Activated CD8-positive, alpha-beta T cell treated with anti-CD3 and anti-CD28 coated beads, Interleukin-2, amount 10 ng/mL, durations not matched to agents 7 days and 5 days (primary cell): Measurements from ENCODE around the gene GTF2IRD2. TPM values are rescaled to one million over a fixed set of nuclear protein-coding genes. Genes with fewer than 3 reads are reported as not detected.
"Not testable (repeated sequence)": the region's sequence is repeated elsewhere in the genome, so short reads cannot be mapped to it uniquely, and the experiment has no call there.

Source experiments
- ATAC-seq: fragments of 150-1000 bp; cut with Tn5 transposase; one replicate; pipeline ENCODE4 v1.10.0; 2021; ENCODE audit warnings: moderate library complexity
- CTCF ChIA-PET: fragments of 350-600 bp; sonication (Branson Sonifier 250); formaldehyde crosslinking; loops from one replicate; lab custom pipeline; 2021; ENCODE audit warnings: antibody characterized with exemption; lab: Charles Lee
- POLR2A ChIA-PET: fragments of 350-600 bp; sonication (Branson Sonifier 250); formaldehyde crosslinking; loops from one replicate; lab custom pipeline; 2021; ENCODE audit warnings: antibody characterized with exemption; lab: Charles Lee
- DNase-seq: peaks from one replicate; pipeline ENCODE4 v3.0.0-alpha.2; 2020
- H3K27ac Mint-ChIP-seq: one replicate; pipeline ENCODE4 v1.8.0; 2021; ENCODE audit warnings: mild to moderate bottlenecking, mixed read lengths
- H3K27me3 Mint-ChIP-seq: one replicate; pipeline ENCODE4 v1.8.0; 2021; ENCODE audit warnings: low read depth, mixed read lengths
- H3K36me3 Mint-ChIP-seq: one replicate; pipeline ENCODE4 v1.8.0; 2021; ENCODE audit warnings: low read depth, mixed read lengths
- H3K4me1 Mint-ChIP-seq: one replicate; pipeline ENCODE4 v1.8.0; 2021; ENCODE audit warnings: low read depth, mixed read lengths
- H3K4me3 Mint-ChIP-seq: one replicate; pipeline ENCODE4 v1.8.0; 2021; ENCODE audit warnings: mild to moderate bottlenecking, mixed read lengths
- H3K9me3 Mint-ChIP-seq: one replicate; pipeline ENCODE4 v1.8.0; 2022; ENCODE audit warnings: mixed read lengths; ENCODE audit not compliant: insufficient read depth
- total RNA-seq, 2 experiments: library from RNA; stranded (reverse); gene quantifications; one replicate each; pipeline ENCODE4 v1.2.3, GENCODE V29; 2021

The GTF2IRD2 gene
- 10 to 100 TPM in 1 of 2 experiments, 1 to 10 TPM in 1; 8.3 to 10.8 TPM for total RNA-seq

DNA sequence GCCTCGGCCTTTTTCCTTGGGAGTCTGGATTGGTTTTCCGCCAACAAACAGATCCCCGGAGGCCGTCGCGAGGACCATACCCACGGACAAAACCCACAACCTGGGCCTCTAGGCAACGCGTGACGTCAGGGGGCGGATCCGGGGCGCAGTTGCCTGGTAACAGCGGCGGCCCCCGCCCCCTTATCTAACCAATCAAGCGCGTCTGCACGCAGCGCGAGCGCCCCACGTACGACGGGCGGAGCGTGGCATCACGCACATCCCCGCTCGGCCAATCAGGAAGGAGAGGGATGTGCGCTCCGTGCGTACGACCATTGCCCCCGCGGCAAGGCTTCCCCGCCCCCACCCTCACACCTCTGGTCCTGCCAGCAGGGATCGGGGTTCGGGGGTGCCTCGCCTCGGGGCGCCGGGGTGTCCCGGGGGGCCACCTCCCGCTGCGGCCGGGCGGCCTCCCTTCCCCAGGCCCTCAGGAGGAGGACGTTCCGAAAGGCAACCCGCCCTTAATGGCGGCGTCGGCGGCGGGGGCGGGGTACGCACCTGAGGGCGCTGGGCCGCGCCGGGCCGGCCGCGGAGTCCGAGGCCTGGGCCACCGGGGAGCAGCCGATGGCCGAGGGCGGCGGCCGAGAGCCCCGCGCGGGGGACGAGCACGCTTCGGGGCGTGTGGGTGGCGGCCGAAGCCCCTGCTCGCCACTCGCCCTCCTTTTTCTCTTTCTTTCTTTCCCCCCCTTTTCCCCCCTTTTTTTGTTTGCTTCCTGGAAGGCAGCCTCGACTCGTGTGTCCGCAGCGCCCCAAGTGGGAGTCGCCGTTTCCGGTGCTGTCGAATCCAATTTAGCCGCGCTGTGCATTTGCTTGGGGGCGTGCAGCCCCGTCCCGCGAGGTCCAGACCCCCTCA, at the start of gene GTF2IRD2:
TSS of gene GTF2IRD2 (minus strand) at position 773 of the 889 bp plus-strand sequence. CDS start 15,227 bp downstream, outside the sequence.
- DNase-seq, H3K4me1 Mint-ChIP-seq, CTCF ChIA-PET, H3K27me3 Mint-ChIP-seq, H3K36me3 Mint-ChIP-seq, POLR2A ChIA-PET, H3K9me3 Mint-ChIP-seq: not testable (repeated sequence)
- peak within 1 kb of the TSS; percentile 72 for H3K27ac Mint-ChIP-seq
- ATAC-seq, result peak; percentile 91
- H3K4me3 Mint-ChIP-seq, result peak within 1 kb of the TSS; percentile 56

DNA sequence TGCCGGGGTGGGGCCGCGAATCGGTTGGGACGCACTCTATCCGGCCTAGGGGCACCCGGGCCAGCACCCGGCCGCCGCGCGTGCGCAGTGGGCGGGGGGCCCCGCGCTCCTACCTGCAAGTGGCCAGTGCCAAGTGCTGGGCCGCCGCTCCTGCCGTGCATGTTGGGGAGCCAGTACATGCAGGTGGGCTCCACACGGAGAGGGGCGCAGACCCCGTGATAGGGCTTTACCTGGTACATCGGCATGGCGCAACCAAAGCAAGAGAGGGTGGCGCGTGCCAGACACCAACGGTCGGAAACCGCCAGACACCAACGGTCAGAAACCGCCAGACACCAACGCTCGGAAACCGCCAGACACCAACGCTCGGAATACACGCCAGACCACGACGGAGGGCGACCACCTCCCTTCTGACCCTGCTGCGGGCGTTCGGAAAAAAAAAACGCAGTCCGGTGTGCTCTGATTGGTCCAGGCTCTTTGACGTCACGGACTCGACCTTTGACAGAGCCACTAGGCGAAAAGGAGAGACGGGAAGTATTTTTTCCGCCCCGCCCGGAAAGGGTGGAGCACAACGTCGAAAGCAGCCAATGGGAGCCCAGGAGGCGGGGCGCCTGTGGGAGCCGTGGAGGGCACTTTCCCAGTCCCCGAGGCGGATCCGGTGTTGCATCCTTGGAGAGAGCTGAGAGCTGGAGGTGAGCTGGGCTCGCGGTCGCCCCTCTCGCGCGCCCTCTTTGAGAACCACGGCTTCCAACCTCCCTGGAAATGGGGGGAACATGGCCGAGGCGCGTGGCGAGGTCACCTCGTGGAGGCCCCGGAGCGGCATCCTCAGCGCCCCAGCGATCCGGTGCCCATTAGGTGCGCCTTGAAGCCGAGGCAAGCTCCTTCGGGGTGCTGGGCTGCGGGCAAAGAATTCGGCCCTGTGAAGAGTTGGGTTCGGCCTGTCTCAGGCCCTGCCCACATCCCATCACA, 39.0 kb upstream of the GTF2IRD2 start:
- POLR2A ChIA-PET, H3K9me3 Mint-ChIP-seq, H3K36me3 Mint-ChIP-seq, CTCF ChIA-PET, H3K4me1 Mint-ChIP-seq, H3K27me3 Mint-ChIP-seq: not testable (repeated sequence)
- DNase-seq (peak; percentile 70), ATAC-seq (peak; percentile 85)
- Mint-ChIP-seq H3K27ac (peak overlapping the region; percentile 83), H3K4me3 (peak overlapping the region; percentile 70)

DNA sequence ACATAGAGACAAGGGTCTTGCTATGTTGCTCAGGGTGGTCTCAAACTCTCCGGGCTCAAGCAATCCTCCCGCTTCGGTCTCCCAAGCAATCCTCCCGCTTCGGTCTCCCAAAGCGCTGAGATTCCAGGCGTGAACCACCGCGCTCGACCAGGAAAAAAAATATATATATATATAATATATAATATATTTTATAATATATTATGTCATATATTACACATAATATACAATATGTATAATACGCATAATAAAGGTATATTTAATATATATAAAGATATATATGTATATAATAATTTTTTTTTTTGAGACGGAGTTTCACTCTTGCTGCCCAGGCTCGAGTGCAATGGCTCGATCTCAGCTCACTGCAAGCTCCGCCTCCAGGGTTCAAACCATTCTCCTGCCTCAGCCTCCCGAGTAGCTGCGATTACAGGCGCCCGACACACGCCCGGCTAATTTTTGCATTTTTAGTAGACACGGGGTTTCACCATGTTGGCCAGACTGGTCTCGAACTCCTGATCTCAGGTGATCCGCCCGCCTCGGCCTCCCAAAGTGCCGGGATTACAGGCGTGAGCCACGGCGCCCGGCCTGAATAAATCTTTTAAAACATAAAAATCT, 38.2 kb upstream of the GTF2IRD2 start:
- H3K27ac Mint-ChIP-seq, H3K36me3 Mint-ChIP-seq, H3K27me3 Mint-ChIP-seq, DNase-seq, CTCF ChIA-PET, H3K4me1 Mint-ChIP-seq, H3K9me3 Mint-ChIP-seq, POLR2A ChIA-PET: not testable (repeated sequence)
- peak overlapping the region; percentile 49 for H3K4me3 Mint-ChIP-seq
- peak; percentile 40 for ATAC-seq

DNA sequence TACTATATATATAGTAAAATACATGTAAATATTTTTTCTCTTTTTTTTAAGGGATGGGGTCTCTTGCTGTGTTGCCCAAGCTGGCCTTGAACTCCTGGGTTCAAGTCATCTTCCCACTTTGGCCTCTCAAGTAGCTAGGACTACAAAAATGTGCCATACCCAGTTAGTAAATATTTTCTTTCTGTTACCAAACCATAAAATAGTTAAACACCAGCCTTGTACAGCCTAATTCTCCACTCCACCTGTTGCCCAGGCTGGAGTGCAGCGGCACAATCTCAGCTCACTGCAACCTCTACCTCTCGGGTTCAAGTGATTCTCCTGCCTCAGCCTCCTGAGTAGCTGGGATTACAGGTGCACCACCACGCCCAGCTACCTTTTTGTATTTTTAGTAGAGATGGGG, 33.9 kb upstream of the GTF2IRD2 start:
- H3K9me3 Mint-ChIP-seq, CTCF ChIA-PET, H3K36me3 Mint-ChIP-seq, ATAC-seq, H3K27ac Mint-ChIP-seq, H3K27me3 Mint-ChIP-seq, H3K4me1 Mint-ChIP-seq, H3K4me3 Mint-ChIP-seq, POLR2A ChIA-PET, DNase-seq: not testable (repeated sequence)

DNA sequence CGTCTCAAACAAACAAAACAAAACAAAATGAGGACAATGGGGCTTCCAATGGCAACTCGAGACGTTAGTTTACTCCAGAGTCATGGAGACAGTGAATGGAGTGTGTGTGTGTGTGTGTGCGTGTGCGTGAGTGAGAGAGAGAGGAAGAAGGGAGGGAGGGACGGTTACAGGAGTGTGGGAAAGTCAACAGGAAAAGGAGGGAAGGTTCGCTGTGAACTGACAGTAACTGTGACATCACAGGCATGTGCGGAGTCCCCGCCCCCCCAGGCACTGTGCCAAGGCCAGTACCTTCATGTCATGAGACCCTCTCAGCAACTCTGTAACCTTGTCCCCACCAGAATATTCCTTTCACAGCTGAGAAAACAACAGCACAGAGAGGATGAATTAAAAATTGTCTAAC, 30.7 kb upstream of the GTF2IRD2 start:
- POLR2A ChIA-PET, H3K9me3 Mint-ChIP-seq, DNase-seq, H3K36me3 Mint-ChIP-seq, H3K4me3 Mint-ChIP-seq, H3K27me3 Mint-ChIP-seq, CTCF ChIA-PET, ATAC-seq, H3K4me1 Mint-ChIP-seq, H3K27ac Mint-ChIP-seq: not testable (repeated sequence)

DNA sequence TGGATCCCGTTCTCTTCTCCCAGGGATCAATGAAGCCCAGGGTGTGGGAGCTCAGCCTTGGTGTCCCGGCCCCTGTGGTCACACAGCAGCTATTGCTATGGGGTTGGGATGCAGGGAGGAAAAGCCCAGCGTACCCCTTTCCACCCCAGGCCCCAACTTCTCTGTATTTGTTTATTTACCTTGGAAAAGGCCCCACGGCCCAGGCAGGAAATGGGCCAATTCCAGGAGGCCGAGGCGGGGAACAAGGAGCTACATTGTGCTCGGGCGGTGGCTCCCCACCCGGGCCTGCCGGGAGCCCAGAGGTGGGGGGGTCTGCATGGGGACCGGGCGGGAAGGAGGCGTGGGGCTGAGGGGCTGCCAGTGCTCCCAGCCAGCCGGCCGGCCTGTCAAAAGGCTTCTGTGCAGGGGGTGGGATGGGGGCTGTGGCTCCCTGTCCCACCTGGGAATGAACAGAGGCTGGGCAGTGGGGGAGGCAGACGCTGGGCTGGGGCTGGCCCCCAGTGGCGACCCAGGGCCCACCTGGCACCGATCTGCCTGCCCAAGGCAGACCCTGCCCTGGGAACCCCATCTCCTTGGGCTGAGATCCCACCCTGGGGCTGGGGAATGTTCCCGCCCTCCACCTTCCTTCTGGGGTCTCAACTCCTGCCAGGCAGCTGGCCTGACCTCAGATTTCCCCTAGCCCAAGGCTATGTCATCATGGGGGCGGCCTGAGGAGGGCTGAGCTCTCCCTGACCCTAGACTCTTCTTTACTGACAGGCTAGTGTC, 23.5 kb upstream of the GTF2IRD2 start:
- POLR2A ChIA-PET, H3K9me3 Mint-ChIP-seq, DNase-seq, H3K4me1 Mint-ChIP-seq, H3K36me3 Mint-ChIP-seq, H3K4me3 Mint-ChIP-seq, H3K27me3 Mint-ChIP-seq, H3K27ac Mint-ChIP-seq, CTCF ChIA-PET: not testable (repeated sequence)
- ATAC-seq, result peak; percentile 33

DNA sequence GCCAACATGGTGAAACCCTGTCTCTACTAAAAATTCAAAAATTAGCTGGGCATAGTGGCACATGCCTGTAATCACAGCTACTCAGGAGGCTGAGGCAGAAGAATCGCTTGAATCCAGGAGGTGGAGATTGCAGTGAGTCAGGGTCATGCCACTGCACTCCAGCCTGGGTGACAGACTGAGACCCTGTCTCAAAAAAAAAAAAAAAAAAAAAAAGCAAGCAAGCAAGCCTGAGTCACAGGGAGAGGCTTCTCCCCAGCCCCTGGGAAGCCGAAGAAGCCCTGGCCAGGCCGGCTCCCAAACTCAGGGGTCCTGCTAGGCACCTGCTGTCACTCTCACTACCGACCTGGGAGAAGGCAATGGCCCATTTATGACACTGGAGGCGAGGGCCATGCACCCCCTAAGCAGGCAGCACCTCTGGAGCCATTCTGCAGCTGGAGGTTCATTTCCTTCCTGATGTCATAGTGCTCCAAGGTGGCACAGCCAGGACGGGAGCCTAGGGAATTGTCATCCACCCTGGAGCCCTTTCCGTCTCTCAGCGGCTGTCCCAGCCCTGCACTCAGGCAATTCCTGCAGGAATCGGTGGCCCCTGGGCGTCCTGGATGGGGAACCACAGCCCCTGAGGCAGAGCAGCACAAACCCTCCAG, 22.8 kb upstream of the GTF2IRD2 start:
- H3K4me1 Mint-ChIP-seq, POLR2A ChIA-PET, H3K27me3 Mint-ChIP-seq, ATAC-seq, CTCF ChIA-PET, H3K36me3 Mint-ChIP-seq, H3K9me3 Mint-ChIP-seq, DNase-seq, H3K4me3 Mint-ChIP-seq, H3K27ac Mint-ChIP-seq: not testable (repeated sequence)

DNA sequence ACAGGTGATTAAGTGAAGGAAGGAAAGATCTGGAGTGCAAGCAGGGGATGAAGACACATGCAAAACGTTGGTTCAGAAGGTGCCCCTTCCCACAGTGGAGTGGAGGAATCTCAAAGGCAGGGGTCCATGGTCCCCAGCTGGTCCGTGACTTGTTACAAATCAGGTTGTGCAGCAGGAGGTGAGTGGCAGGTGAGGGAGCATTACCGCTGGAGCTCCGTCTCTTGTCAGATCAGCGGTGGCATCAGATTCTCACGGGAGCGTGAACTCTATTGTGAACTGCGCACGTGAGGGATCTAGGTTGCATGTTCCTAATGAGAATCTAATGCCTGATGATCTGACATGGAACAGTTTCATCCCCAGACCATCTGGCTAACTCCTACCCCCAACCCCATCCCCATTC, 21.1 kb upstream of the GTF2IRD2 start:
- H3K27me3 Mint-ChIP-seq, DNase-seq, H3K4me3 Mint-ChIP-seq, H3K27ac Mint-ChIP-seq, H3K9me3 Mint-ChIP-seq, H3K4me1 Mint-ChIP-seq, H3K36me3 Mint-ChIP-seq, CTCF ChIA-PET, POLR2A ChIA-PET, ATAC-seq: not testable (repeated sequence)

DNA sequence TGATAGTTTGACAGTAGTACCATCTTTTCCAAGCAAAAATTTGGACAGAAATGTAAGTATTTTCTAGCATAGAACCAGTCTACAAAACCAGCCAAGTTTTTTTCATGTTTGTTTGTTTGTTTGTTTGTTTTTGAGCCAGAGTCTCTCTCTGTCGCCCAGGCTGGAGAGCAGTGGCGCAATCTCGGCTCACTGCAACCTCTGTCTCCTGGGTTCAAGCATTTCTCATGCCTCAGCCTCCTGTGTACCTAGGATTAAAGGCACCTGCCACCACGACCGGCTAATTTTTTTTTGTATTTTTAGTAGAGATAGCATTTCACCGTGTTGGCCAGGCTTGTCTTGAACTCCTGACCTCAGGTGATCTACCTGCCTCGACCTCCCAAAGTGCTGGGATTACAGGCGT, 14.4 kb upstream of the GTF2IRD2 start:
- ATAC-seq, CTCF ChIA-PET, DNase-seq, H3K9me3 Mint-ChIP-seq, H3K27me3 Mint-ChIP-seq, H3K4me1 Mint-ChIP-seq, POLR2A ChIA-PET, H3K4me3 Mint-ChIP-seq, H3K36me3 Mint-ChIP-seq, H3K27ac Mint-ChIP-seq: not testable (repeated sequence)

DNA sequence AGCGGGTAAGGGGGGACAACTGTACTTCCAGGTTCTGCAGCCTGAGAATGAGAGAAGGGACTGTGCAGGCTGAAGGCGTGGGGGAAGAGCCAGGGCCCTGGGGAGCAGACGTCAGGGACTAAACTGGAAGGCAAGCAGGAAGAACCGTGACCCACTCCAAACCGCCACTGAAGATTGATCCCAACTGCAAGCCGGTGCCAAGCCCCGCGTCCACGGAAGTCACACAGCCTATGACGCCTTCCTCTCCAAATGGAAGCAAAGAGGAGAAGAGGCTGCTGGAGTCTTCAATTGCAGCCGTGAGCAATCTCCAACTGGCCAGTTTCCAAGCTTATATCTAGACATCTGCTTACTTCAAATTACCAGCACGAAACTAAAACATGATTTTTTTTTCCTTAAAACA, 1.6 kb downstream of the GTF2IRD2 start:
- DNase-seq, CTCF ChIA-PET, H3K4me3 Mint-ChIP-seq, POLR2A ChIA-PET, H3K27ac Mint-ChIP-seq, H3K4me1 Mint-ChIP-seq, H3K36me3 Mint-ChIP-seq, H3K9me3 Mint-ChIP-seq, ATAC-seq, H3K27me3 Mint-ChIP-seq: not testable (repeated sequence)

DNA sequence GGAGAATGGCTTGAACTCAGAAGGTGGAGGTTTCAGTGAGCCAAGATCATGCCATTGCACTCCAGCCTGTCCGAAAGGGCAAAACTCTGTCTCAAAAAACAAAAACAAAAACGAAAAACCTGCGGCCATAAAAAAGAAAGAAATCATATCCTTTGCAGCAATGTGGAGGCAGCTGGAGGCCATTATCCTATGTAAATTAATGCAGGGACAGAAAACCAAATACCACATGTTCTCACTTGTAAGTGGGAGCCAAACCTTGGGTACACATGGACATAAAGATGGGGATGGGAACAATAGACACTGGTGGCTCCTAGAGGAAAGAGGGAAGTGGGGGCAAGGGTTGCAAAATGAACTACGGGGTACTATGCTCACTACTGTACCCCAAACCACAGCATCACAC, 21.0 kb downstream of the GTF2IRD2 start:
- H3K4me3 Mint-ChIP-seq, H3K4me1 Mint-ChIP-seq, H3K27me3 Mint-ChIP-seq, POLR2A ChIA-PET, CTCF ChIA-PET, H3K27ac Mint-ChIP-seq, DNase-seq, ATAC-seq, H3K9me3 Mint-ChIP-seq, H3K36me3 Mint-ChIP-seq: not testable (repeated sequence)
